LNCaP clone FGC (cell line): ENCODE data around the gene TMEM266.
A peak's percentile ranks its signal among the peaks of the same experiment; 100 is the strongest.

Experiments
- DNase-seq: peaks from one replicate; pipeline ENCODE4 v3.0.0-alpha.2; 2011; ENCODE audit warnings: low read depth
- H3K4me3 ChIP-seq: 2 replicates; pipeline ENCODE4 v1.5.1; 2011; ENCODE audit warnings: mild to moderate bottlenecking, low read depth, low read length, control low read depth
- TF ChIP-seq, protein P1 (sequence below): IDR thresholded peaks from 2 replicates; pipeline ENCODE4 v1.5.1; 2012; ENCODE audit warnings: mild to moderate bottlenecking; ENCODE audit not compliant: control insufficient read depth, insufficient read depth; ENCODE audit errors: extremely low read depth

Gene TMEM266

DNA sequence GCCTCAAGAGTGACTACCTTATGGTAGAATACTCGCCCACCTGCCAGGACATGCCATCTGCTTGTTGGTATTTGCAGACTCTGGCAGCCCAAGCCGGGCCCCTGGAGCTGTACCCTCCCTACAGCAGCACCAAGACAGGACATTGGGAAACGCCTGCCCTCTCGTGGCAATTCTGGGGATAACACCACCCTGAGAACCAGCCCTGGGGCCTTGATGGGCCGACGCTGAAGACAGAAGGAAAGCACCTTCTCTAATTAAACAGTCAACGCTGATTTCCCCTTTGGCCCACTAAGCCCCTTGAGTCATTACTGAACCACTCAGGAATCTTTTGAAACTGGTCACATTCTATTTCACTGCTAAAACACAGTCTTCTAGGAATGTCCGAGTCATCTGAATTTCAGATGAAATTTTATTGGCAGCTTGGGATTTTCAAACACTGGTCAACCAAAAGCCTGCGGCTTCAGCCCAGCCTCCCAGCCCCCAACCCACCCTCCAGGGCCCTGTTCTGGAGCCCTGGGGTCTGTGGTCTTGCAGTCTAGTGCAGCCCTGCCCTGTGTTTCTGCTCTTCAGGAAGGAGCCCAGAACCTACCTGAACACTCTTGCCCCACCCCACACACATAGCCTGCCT is 91.3 kb downstream of the TMEM266 start:
- H3K4me3 ChIP-seq, result no peak overlapping the region
- no peak for DNase-seq
- TF ChIP-seq, protein P1, sequence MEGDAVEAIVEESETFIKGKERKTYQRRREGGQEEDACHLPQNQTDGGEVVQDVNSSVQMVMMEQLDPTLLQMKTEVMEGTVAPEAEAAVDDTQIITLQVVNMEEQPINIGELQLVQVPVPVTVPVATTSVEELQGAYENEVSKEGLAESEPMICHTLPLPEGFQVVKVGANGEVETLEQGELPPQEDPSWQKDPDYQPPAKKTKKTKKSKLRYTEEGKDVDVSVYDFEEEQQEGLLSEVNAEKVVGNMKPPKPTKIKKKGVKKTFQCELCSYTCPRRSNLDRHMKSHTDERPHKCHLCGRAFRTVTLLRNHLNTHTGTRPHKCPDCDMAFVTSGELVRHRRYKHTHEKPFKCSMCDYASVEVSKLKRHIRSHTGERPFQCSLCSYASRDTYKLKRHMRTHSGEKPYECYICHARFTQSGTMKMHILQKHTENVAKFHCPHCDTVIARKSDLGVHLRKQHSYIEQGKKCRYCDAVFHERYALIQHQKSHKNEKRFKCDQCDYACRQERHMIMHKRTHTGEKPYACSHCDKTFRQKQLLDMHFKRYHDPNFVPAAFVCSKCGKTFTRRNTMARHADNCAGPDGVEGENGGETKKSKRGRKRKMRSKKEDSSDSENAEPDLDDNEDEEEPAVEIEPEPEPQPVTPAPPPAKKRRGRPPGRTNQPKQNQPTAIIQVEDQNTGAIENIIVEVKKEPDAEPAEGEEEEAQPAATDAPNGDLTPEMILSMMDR, result peak; percentile 75

DNA sequence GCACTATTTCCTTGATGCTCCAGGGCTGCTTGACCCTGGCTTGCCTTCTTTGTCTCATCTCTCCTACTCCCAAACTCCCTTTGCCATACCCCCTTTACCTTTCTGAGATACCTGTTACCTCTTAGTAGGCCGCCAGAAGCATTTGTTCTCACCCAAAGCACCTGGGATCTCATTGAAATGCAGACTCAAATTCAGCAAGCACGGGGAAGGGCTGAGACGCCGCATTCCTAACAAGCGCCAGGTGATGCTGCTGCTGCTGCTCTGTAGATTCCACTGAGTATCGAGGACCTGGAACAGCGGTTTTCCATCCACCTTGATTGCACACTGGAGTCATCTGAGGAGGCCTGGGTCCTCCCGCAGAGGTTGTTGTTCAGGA is 91.8 kb downstream of the TMEM266 start:
- TF ChIP-seq, protein P1, result no peak
- no peak overlapping the region for H3K4me3 ChIP-seq
- no peak for DNase-seq

DNA sequence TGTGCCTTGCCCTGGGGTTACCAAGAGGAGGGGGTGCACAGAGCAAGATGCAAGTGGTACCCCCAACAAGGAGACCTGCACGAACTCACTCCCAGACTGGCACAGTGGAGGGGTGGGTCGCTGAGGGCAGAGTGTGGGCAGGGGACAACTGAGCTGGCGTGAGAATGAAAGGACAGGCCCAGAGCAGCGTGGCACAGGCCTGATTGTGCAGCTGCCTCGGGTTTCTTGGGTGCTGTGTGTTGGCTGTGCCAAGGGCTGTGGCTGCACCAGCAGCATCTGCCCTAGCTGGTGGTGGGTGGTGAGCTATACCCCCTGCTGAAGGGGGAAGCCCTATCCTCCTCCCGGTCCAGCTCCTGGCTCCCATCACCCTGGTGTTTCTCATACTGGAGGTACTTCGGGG is 92.4 kb downstream of the TMEM266 start:
- TF ChIP-seq, protein P1, result no peak
- no peak overlapping the region for H3K4me3 ChIP-seq
- no peak for DNase-seq

DNA sequence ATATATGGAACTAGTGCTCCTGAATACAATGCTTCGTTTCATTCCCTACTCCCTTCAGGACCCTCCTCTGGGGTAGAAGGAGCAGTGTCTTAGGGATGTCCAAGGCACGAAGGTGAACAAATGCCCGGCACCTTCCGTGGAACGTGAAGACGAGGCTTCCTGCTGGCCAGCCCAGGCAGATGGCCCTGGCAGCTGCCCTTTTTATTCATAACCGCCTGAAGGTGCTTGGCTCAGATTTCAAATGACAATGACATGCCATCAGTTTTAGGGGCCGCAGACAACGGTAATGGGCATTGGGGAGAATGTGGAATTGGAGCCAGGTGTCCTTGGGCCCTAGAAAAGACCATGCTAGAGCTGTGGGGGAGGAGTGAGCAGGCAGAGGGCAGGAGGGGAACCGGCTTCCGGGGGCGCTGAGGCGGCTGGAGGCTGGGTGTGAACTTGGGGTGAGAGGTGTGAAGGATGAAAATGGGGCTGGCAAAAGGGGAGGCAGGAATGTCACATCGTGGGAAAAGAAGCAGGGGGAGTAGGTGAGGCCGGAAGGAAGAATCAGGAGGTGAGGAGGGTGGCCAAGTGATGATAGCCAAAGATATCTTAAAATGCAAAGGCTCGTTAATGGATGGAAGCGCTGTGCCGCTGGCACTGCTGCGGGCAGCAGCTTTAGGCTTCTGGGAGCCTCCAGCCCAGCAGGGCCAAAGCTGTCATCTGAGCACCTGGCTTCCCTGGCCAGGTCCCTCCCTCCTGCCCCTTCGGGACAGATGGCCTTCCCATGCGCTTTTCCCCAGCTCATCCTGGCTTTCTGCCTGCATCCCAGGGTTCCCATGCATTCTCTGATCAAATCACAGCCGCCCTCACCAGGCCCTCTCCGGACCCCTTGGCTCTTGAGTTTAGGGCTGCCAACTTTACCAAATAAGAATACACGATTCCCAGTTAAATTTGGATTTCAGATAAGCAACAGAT is 93.7 kb downstream of the TMEM266 start:
- H3K4me3 ChIP-seq, result no peak overlapping the region
- no peak for DNase-seq
- TF ChIP-seq, protein P1, result no peak

DNA sequence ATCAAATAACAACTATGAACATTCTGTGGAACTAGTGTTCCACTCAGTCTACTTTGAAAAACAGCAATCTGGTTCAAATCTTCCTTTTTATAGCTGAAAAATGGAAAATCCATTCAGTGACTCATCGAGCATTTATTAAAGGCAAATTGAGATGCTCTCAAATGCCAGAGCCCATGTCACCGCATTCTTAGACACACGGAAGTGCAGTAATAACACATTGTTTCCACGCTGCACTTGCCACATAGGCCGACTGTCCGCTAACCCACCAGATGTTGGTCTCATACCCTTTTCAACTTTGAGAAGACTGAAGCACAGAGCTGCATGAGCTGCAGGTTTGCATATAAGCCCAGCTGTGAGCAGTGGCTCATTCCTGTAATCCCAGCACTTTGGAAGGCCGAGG is 95.9 kb downstream of the TMEM266 start:
- TF ChIP-seq, protein P1, result no peak
- DNase-seq, result no peak
- no peak overlapping the region for H3K4me3 ChIP-seq

DNA sequence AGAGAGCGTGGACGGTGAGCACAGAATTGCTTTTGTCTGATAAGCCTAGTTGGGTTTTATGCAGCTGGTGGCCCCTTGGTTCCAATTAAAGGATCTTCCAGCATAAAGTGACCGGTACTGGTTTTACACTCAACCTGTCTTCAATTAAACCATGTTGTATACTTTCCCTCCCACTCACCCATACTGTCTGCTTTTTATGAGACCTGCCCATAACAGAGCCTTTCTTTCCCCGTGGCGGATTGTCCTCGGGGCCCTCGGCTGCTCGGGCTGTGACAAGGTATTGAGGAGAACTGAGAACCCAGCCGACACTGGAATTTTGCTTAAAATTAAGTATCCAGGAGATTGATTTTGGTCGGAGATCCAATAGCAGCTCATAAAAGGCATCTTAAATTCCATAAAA is 98.4 kb downstream of the TMEM266 start:
- peak; percentile 36 for DNase-seq
- no peak overlapping the region for H3K4me3 ChIP-seq
- TF ChIP-seq, protein P1, result no peak
